Measurements from ENCODE around the gene EIF4B. TPM values are rescaled to one million over a fixed set of nuclear protein-coding genes. Genes with fewer than 3 reads are reported as not detected.
A peak's percentile ranks its signal among the peaks of the same experiment; 100 is the strongest.

Gene EIF4B
- total RNA-seq, 1 experiment from 2014 or later, result 531 TPM

DNA sequence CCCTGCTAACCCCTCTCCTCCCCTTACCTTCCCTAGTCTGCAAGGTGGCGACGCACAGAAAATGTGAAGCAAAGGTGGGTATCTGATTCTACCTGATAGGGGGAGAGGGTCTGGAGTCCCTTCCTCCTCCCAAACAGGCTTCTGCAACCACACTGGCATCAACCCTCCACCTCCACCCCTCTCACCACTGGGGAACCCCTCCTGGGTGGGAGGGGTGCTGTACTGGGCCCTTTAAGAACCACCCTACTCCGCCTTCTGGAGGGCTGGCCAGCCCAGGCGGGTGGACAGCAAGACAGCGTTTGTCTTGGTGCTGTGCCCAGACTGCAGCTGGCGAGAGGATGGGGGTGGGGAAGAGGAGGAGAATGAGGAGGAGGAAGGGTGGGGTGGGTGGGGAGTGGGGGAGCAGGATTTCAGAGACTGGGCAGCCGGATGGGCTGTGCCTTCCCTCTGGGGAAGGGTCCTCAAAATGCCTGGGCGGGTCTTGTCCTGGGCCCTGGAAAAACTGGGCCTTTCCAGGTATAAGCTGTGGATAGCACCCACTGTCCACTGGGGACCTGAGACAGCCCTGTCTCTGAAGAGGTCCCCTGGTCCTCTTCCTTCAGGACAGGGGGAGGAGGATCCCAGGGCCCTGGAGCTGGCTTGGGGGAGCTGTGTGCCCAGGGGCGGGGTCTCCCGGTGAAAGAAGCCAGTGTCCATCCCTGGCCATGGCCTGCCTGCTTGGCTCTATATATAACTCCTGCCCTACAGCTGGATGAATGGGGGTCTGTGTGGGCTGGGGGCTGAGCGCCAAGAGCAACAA, 46.4 kb downstream of the EIF4B start:
- Histone ChIP-seq H2AFZ (no peak overlapping the region), H3K4me1 (replicated peaks; ENCODE audit: insufficient read depth) (peaks cover 19% of the 10 kb centered on the region), H3K4me2 (peak overlapping the region; percentile 83), H3K9me3 (ENCODE audit: insufficient read depth, low read depth) (no peaks in the 10 kb centered on the region), H3K9me2 (ENCODE audit: insufficient read depth) (no peaks in the 10 kb centered on the region), H3K79me2 (ENCODE audit: low read depth) (peaks cover 12% of the 10 kb centered on the region), H3K36me3 (ENCODE audit: low read depth) (no peaks in the 10 kb centered on the region), H3K27ac (no peak overlapping the region), H3F3A (ENCODE audit: insufficient read depth, low read depth) (peaks cover 41% of the 10 kb centered on the region), H3K27me3 (ENCODE audit: insufficient read depth, low read depth) (no peaks in the 10 kb centered on the region), H4K20me1 (ENCODE audit: insufficient read depth) (peaks cover 10% of the 10 kb centered on the region; the same call in 1 of the 2 replicates), H3K4me3 (no peak overlapping the region; the same call in 1 of the 2 replicates)
- intact Hi-C loops (cut with micrococcal nuclease; ENCODE audit: unreplicated experiment), result loop anchor here (5.0 kb wide), 1 partner anchor 245 kb away; the partner anchor contains the start of genes MYG1 and PFDN5
- BruUV-seq (replicated peaks), result no TSS peak
- ChIA-PET CTCF (interaction anchor here (0.6 to 1.1 kb wide), 3 partner anchors 9 to 1213 kb away, joined by 7 to 11 read pairs (median 7); no protein-coding TSS in a partner anchor), POLR2A (ENCODE audit: unreplicated experiment) (interaction anchor here (0.6 kb wide), 1 partner anchor 448 kb away, joined by 3 read pairs; the partner anchor contains the start of gene TARBP2)
- no peak for TF ChIP-seq EZH2 (IDR thresholded peaks at IDR 0.05; ENCODE audit: low read depth)
- TF ChIP-seq, protein P1, sequence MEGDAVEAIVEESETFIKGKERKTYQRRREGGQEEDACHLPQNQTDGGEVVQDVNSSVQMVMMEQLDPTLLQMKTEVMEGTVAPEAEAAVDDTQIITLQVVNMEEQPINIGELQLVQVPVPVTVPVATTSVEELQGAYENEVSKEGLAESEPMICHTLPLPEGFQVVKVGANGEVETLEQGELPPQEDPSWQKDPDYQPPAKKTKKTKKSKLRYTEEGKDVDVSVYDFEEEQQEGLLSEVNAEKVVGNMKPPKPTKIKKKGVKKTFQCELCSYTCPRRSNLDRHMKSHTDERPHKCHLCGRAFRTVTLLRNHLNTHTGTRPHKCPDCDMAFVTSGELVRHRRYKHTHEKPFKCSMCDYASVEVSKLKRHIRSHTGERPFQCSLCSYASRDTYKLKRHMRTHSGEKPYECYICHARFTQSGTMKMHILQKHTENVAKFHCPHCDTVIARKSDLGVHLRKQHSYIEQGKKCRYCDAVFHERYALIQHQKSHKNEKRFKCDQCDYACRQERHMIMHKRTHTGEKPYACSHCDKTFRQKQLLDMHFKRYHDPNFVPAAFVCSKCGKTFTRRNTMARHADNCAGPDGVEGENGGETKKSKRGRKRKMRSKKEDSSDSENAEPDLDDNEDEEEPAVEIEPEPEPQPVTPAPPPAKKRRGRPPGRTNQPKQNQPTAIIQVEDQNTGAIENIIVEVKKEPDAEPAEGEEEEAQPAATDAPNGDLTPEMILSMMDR (conservative IDR thresholded peaks at IDR 0.05), result no peak
- DNase-seq, result peak in 1 of 2 experiments; percentile 54

DNA sequence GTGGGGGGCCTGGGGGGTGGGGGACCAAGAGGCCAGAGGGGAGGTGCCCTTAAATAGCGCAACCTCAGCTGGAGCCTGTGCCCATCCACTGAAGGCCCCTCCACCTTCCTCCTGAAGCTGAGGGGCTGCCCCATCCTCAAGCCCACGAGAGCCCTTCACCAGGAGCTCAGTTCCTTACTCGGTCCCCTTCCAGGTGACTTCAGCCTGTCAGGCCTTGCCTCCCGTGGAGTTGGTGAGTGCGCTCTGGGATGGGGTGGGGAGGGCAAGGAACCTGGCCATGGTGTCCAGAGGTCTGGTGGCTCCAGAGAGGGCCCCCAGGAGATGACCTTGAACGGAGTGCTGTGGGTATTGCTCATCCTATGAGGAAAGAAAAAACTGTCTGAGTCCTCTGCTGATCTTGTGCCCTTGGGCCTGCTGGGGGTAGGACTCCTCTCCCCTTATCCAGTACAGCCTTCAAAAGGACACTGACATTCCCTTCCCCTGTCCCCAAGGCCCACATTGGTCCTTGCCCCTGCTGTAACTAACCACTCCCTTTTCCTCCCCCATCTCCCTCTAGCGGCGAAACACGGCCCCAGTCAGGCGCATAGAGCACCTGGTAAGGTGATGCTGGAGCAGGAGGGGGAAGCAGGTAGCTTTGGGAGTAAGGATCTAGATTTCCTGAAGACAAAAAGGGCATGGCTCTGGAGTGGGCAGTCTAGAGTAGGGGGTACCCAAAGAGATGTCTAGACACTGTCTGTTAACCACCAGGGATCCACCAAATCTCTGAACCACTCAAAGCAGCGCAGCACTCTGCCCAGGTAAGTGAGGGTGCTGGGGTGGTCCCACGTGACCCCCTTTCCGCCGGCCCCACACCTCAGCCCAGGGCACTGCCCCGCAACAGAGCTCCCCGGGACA, 47.2 kb downstream of the EIF4B start:
- BruUV-seq (replicated peaks), result TSS peak; percentile 43
- peaks cover 19% of the 10 kb centered on the region for H3K4me1 ChIP-seq (replicated peaks; ENCODE audit: insufficient read depth)

More for the DNA sequence above, 47.2 kb downstream of the EIF4B start:
- no peaks in the 10 kb centered on the region for H3K9me2 ChIP-seq (ENCODE audit: insufficient read depth)
- ChIA-PET POLR2A (ENCODE audit: unreplicated experiment) (interaction anchor here (0.6 to 1.3 kb wide), 6 partner anchors 46 to 906 kb away, joined by 3 to 30 read pairs (median 8); partner anchors contain the start of gene KRT8), CTCF (interaction anchor here (0.6 to 1.5 kb wide), 11 partner anchors 8 to 268 kb away, joined by 3 to 22 read pairs (median 7); partner anchors contain the start of genes AAAS, EIF4B and SPRYD3)
- H3K4me2 ChIP-seq, result peak overlapping the region; percentile 83
- peak; percentile 71 to 84 for DNase-seq
- H2AFZ ChIP-seq, result peak overlapping the region; percentile 85
- peaks cover 12% of the 10 kb centered on the region for H3K79me2 ChIP-seq (ENCODE audit: low read depth)
- peaks cover 33% of the 10 kb centered on the region for H3F3A ChIP-seq (ENCODE audit: insufficient read depth, low read depth)
- intact Hi-C loops (cut with micrococcal nuclease; ENCODE audit: unreplicated experiment), result loop anchor here (5.0 kb wide), 1 partner anchor 244 kb away; the partner anchor contains the start of genes MYG1 and PFDN5
- no peak for TF ChIP-seq EZH2 (IDR thresholded peaks at IDR 0.05; ENCODE audit: low read depth)
- TF ChIP-seq, protein P1 (conservative IDR thresholded peaks at IDR 0.05), result peak; percentile 89
- H3K4me3 ChIP-seq, result peak overlapping the region; percentile 95
- peak overlapping the region; percentile 71 for H3K27ac ChIP-seq
- no peaks in the 10 kb centered on the region for H3K27me3 ChIP-seq (ENCODE audit: insufficient read depth, low read depth)
- no peaks in the 10 kb centered on the region for H3K9me3 ChIP-seq (ENCODE audit: insufficient read depth, low read depth)
- H3K36me3 ChIP-seq (ENCODE audit: low read depth), result no peaks in the 10 kb centered on the region
- peaks cover 10% of the 10 kb centered on the region; the same call in 1 of the 2 replicates for H4K20me1 ChIP-seq (ENCODE audit: insufficient read depth)
